ENCODE data around the gene ACAT1. TPM values are rescaled to one million over a fixed set of nuclear protein-coding genes. Genes with fewer than 3 reads are reported as not detected.
"Not testable (repeated sequence)": the region's sequence is repeated elsewhere in the genome, so short reads cannot be mapped to it uniquely, and the experiment has no call there.

Gene ACAT1
- total and polyA plus RNA-seq, 3 experiments from 2014 or later: 45.2 to 71.6 (median 68.5) TPM

- peaks cover 6 to 20% (median 8%) of the 10 kb centered on the region in 3 donors for H3K4me1 Mint-ChIP-seq
- Histone ChIP-seq H3K9me3 (ENCODE audit: low read length) (no peaks in the 10 kb centered on the region), H3K36me3 (ENCODE audit: insufficient read depth, low read length) (peaks cover 47% of the 10 kb centered on the region), H3K27ac (ENCODE audit: low read depth, low read length) (no peak overlapping the region), H3K4me3 (ENCODE audit: low read length) (no peak overlapping the region), H3K4me1 (ENCODE audit: insufficient read depth, low read length) (no peaks in the 10 kb centered on the region), H3K27me3 (ENCODE audit: insufficient read depth, low read length, poor library complexity, severe bottlenecking) (no peaks in the 10 kb centered on the region)
- H3K27ac Mint-ChIP-seq: peak overlapping the region in 2 of 8 donors; percentile 32 to 84
- ChIA-PET CTCF (no interaction called here), POLR2A (no interaction called here)
- DNase-seq: no peak
- no peaks in the 10 kb centered on the region for H3K9me3 Mint-ChIP-seq
- no peak overlapping the region for H3K4me3 Mint-ChIP-seq
- peaks cover 0 to 83% (median 11%) of the 10 kb centered on the region in 3 donors for H3K36me3 Mint-ChIP-seq
- no peaks in the 10 kb centered on the region for H3K27me3 Mint-ChIP-seq
Observed at GRCh38 chr11:108154591-108154990, 33.2 kb downstream of the ACAT1 start.

- H3K4me3 Mint-ChIP-seq: no peak overlapping the region
- Histone ChIP-seq H3K36me3 (ENCODE audit: insufficient read depth, low read length) (peaks cover 47% of the 10 kb centered on the region), H3K27me3 (ENCODE audit: insufficient read depth, low read length, poor library complexity, severe bottlenecking) (no peaks in the 10 kb centered on the region), H3K27ac (ENCODE audit: low read depth, low read length) (no peak overlapping the region), H3K4me1 (ENCODE audit: insufficient read depth, low read length) (no peaks in the 10 kb centered on the region), H3K4me3 (ENCODE audit: low read length) (no peak overlapping the region), H3K9me3 (ENCODE audit: low read length) (no peaks in the 10 kb centered on the region)
- H3K27me3 Mint-ChIP-seq: no peaks in the 10 kb centered on the region
- H3K36me3 Mint-ChIP-seq: peaks cover 0 to 30% (median 10%) of the 10 kb centered on the region in 3 donors
- ChIA-PET POLR2A (no interaction called here), CTCF (no interaction called here)
- H3K27ac Mint-ChIP-seq: peak overlapping the region in 7 of 8 donors; percentile 22 to 76 (median 48)
- H3K4me1 Mint-ChIP-seq: peaks cover 1 to 16% (median 14%) of the 10 kb centered on the region in 3 donors
- no peak for DNase-seq
- H3K9me3 Mint-ChIP-seq: no peaks in the 10 kb centered on the region
Observed at GRCh38 chr11:108160970-108161566, 39.7 kb downstream of the ACAT1 start.

DNA sequence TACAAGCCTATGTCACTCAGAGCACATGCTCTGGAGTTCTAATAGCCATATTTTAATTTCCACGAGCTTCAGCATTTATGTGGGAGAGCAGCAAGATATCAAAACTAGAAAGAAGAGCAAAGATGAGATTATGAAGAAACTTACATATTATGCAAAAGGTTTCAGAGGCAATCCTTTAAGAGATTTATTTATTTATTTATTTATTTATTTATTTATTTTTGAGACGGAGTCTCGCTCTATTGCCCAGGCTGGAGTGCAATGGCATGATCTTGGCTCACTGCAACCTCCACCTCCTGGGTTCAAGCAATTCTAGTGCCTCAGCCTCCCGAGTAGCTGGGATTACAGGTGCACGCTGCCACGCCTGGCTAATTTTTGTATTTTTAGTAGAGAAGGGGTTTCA is 41.5 kb downstream of the ACAT1 start:
- H3K27ac Mint-ChIP-seq; H3K27ac ChIP-seq (ENCODE audit: low read depth, low read length); POLR2A ChIA-PET; H3K4me1 ChIP-seq (ENCODE audit: insufficient read depth, low read length); H3K27me3 ChIP-seq (ENCODE audit: insufficient read depth, low read length, poor library complexity, severe bottlenecking); H3K9me3 ChIP-seq (ENCODE audit: low read length); H3K4me3 ChIP-seq (ENCODE audit: low read length); H3K4me3 Mint-ChIP-seq; DNase-seq; CTCF ChIA-PET; H3K9me3 Mint-ChIP-seq; H3K27me3 Mint-ChIP-seq: not testable (repeated sequence)
- peaks cover 3 to 15% (median 6%) of the 10 kb centered on the region in 3 donors for H3K4me1 Mint-ChIP-seq
- H3K36me3 Mint-ChIP-seq: peaks cover 0 to 30% (median 11%) of the 10 kb centered on the region in 3 donors
- H3K36me3 ChIP-seq (ENCODE audit: insufficient read depth, low read length): peaks cover 53% of the 10 kb centered on the region

GRCh38 chr11:108167624-108168023 is 46.3 kb downstream of the ACAT1 start:
- H3K4me3 ChIP-seq (ENCODE audit: low read length): no peak overlapping the region
- H3K9me3 Mint-ChIP-seq: no peaks in the 10 kb centered on the region
- CTCF ChIA-PET: no interaction called here
- peaks cover 0 to 65% (median 17%) of the 10 kb centered on the region in 3 donors for H3K36me3 Mint-ChIP-seq
- H3K4me3 Mint-ChIP-seq: no peak overlapping the region
- POLR2A ChIA-PET: no interaction called here
- no peaks in the 10 kb centered on the region for H3K27me3 Mint-ChIP-seq
- peak overlapping the region in 6 of 8 donors; percentile 24 to 78 (median 53) for H3K27ac Mint-ChIP-seq
- H3K4me1 Mint-ChIP-seq: peaks cover 24 to 41% (median 35%) of the 10 kb centered on the region in 3 donors
- H3K36me3 ChIP-seq (ENCODE audit: insufficient read depth, low read length): peaks cover 49% of the 10 kb centered on the region
- no peak overlapping the region for H3K27ac ChIP-seq (ENCODE audit: low read depth, low read length)
- no peak for DNase-seq
- H3K9me3 ChIP-seq (ENCODE audit: low read length): no peaks in the 10 kb centered on the region
- no peaks in the 10 kb centered on the region for H3K4me1 ChIP-seq (ENCODE audit: insufficient read depth, low read length)
- no peaks in the 10 kb centered on the region for H3K27me3 ChIP-seq (ENCODE audit: insufficient read depth, low read length, poor library complexity, severe bottlenecking)

DNA sequence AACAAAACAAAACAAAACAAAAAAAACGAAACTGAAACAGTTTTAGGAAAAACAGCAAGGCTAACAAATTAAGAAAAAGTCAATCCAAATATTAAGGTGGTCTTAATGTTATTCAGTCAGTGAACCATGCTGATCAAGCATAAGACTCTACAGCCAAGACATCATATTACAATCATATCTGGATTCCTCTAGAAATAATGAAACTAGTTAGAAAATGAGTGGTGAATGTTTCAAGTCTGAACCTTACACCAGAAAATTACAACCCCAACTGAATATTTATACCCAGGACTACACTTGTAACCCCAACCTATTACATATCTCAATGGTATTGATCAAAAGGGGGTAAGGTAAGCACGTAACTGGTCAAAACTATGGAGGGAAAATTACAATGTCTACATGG is 48.8 kb downstream of the ACAT1 start:
- Histone ChIP-seq H3K4me3 (ENCODE audit: low read length) (no peak overlapping the region), H3K36me3 (ENCODE audit: insufficient read depth, low read length) (peaks cover 43% of the 10 kb centered on the region), H3K4me1 (ENCODE audit: insufficient read depth, low read length) (no peaks in the 10 kb centered on the region), H3K27me3 (ENCODE audit: insufficient read depth, low read length, poor library complexity, severe bottlenecking) (no peaks in the 10 kb centered on the region), H3K27ac (ENCODE audit: low read depth, low read length) (no peak overlapping the region), H3K9me3 (ENCODE audit: low read length) (no peaks in the 10 kb centered on the region)
- ChIA-PET POLR2A (interaction anchor here (1.2 kb wide), 1 partner anchor 52 kb away, joined by 3 read pairs; the partner anchor contains the start of genes ATM and NPAT), CTCF (no interaction called here)
- peaks cover 24 to 46% (median 44%) of the 10 kb centered on the region in 3 donors for H3K4me1 Mint-ChIP-seq
- H3K27ac Mint-ChIP-seq: peak overlapping the region; percentile 51 to 97 (median 81)
- H3K27me3 Mint-ChIP-seq: no peaks in the 10 kb centered on the region
- peaks cover 0 to 86% (median 21%) of the 10 kb centered on the region in 3 donors for H3K36me3 Mint-ChIP-seq
- no peaks in the 10 kb centered on the region for H3K9me3 Mint-ChIP-seq
- DNase-seq: no peak
- peak overlapping the region in 5 of 7 donors; percentile 8 to 67 (median 57) for H3K4me3 Mint-ChIP-seq

DNA sequence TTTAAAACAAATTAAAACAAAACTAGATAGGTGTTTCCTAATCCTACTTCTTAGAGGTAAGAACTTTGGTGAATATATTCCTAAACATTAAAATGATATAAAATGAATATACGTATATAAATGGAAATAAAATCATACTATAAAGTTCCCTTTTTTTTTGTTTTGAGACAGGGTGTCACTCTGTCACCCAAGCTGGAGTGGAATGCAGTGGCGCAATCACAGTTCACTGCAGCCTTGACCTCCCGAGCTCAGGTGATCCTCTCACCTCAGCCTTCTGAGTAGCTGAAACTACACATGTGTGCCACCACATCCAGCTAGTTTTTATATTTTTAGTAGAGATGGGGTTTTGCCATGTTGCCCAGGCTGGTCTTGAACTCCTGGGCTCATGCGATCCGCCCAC is 56.2 kb downstream of the ACAT1 start:
- Mint-ChIP-seq H3K4me1 (peaks cover 4 to 24% (median 15%) of the 10 kb centered on the region in 3 donors), H3K9me3 (no peaks in the 10 kb centered on the region), H3K27ac (no peak overlapping the region), H3K4me3 (no peak overlapping the region), H3K36me3 (peaks cover 13 to 86% (median 27%) of the 10 kb centered on the region in 3 donors), H3K27me3 (no peaks in the 10 kb centered on the region)
- ChIA-PET CTCF (interaction anchor here (0.7 kb wide), 1 partner anchor 51 kb away, joined by 3 read pairs; no protein-coding TSS in a partner anchor), POLR2A (no interaction called here)
- no peaks in the 10 kb centered on the region for H3K9me3 ChIP-seq (ENCODE audit: low read length)
- no peak overlapping the region for H3K27ac ChIP-seq (ENCODE audit: low read depth, low read length)
- H3K4me3 ChIP-seq (ENCODE audit: low read length): no peak overlapping the region
- H3K4me1 ChIP-seq (ENCODE audit: insufficient read depth, low read length): no peaks in the 10 kb centered on the region
- H3K36me3 ChIP-seq (ENCODE audit: insufficient read depth, low read length): peaks cover 23% of the 10 kb centered on the region
- DNase-seq: no peak
- no peaks in the 10 kb centered on the region for H3K27me3 ChIP-seq (ENCODE audit: insufficient read depth, low read length, poor library complexity, severe bottlenecking)

- H3K4me3 Mint-ChIP-seq: no peak overlapping the region
- CTCF ChIA-PET: no interaction called here
- H3K9me3 ChIP-seq (ENCODE audit: low read length): no peaks in the 10 kb centered on the region
- H3K9me3 Mint-ChIP-seq: no peaks in the 10 kb centered on the region
- H3K27me3 ChIP-seq (ENCODE audit: insufficient read depth, low read length, poor library complexity, severe bottlenecking): no peaks in the 10 kb centered on the region
- H3K4me3 ChIP-seq (ENCODE audit: low read length): no peak overlapping the region
- peaks cover 6 to 83% (median 18%) of the 10 kb centered on the region in 3 donors for H3K36me3 Mint-ChIP-seq
- peaks cover 36% of the 10 kb centered on the region for H3K36me3 ChIP-seq (ENCODE audit: insufficient read depth, low read length)
- H3K27me3 Mint-ChIP-seq: no peaks in the 10 kb centered on the region
- DNase-seq: no peak
- H3K4me1 ChIP-seq (ENCODE audit: insufficient read depth, low read length): peaks cover 15% of the 10 kb centered on the region
- H3K27ac ChIP-seq (ENCODE audit: low read depth, low read length): no peak overlapping the region
- H3K27ac Mint-ChIP-seq: peak overlapping the region in 2 of 8 donors; percentile 21 to 54
- POLR2A ChIA-PET: no interaction called here
- H3K4me1 Mint-ChIP-seq: peaks cover 27 to 47% (median 34%) of the 10 kb centered on the region in 3 donors
Observed at GRCh38 chr11:108193725-108194124, 72.4 kb downstream of the ACAT1 start.

DNA sequence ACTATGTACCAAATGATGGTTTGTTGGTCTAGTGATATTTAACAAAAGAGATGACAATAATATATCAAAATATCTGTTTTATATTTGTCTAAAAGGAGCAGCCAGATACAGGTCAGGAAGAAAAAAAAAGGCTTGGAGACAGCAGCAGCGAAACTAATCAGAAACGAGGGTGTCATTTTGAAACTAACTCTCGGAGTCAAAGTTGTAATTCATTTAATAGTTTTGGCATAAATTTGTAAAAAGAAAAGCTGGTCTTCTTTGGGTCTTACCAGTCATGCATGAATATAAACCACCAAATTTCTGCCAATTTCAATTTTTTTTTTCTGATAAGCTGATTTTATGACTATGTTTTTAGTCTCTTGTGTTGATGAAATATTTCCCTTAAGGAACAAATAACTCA is 75.5 kb downstream of the ACAT1 start:
- peaks cover 28% of the 10 kb centered on the region for H3K36me3 ChIP-seq (ENCODE audit: insufficient read depth, low read length)
- H3K4me3 Mint-ChIP-seq: peak overlapping the region in 1 of 7 donors; percentile 28
- peak overlapping the region in 5 of 8 donors; percentile 29 to 85 (median 67) for H3K27ac Mint-ChIP-seq
- peaks cover 0 to 76% (median 11%) of the 10 kb centered on the region in 3 donors for H3K36me3 Mint-ChIP-seq
- H3K27ac ChIP-seq (ENCODE audit: low read depth, low read length): no peak overlapping the region
- CTCF ChIA-PET: no interaction called here
- H3K27me3 ChIP-seq (ENCODE audit: insufficient read depth, low read length, poor library complexity, severe bottlenecking): no peaks in the 10 kb centered on the region
- no peaks in the 10 kb centered on the region for H3K9me3 ChIP-seq (ENCODE audit: low read length)
- peaks cover 42% of the 10 kb centered on the region for H3K4me1 ChIP-seq (ENCODE audit: insufficient read depth, low read length)
- no peak overlapping the region for H3K4me3 ChIP-seq (ENCODE audit: low read length)
- no peaks in the 10 kb centered on the region for H3K27me3 Mint-ChIP-seq
- no peaks in the 10 kb centered on the region for H3K9me3 Mint-ChIP-seq
- POLR2A ChIA-PET: interaction anchor here (0.6 kb wide), 1 partner anchor 37 kb away, joined by 8 read pairs; no protein-coding TSS in a partner anchor
- peaks cover 45 to 71% (median 64%) of the 10 kb centered on the region in 3 donors for H3K4me1 Mint-ChIP-seq
- no peak for DNase-seq
